ENCODE data around the gene IL10RB. TPM values are rescaled to one million over a fixed set of nuclear protein-coding genes. Genes with fewer than 3 reads are reported as not detected.

IL10RB gene
- 46.7 and 57.7 TPM in 2 replicates for total RNA-seq

GRCh38 chr21:33266050-33266788 lies at the start of gene IL10RB:
IL10RB (plus strand) TSS chr21:33266367; CDS start chr21:33266466, 99 bp downstream.

GRCh38 chr21:33229784-33230544 lies 36.2 kb upstream of the IL10RB start, which contains the start of gene IFNAR2:
IFNAR2 (plus strand) TSS chr21:33229938; CDS start chr21:33241923, 11,985 bp downstream.

GRCh38 chr21:33324291-33325221 lies 58.4 kb downstream of the IL10RB start, which contains the start of gene IFNAR1:
IFNAR1 (plus strand) TSS chr21:33324970; CDS start chr21:33325056, 86 bp downstream.

Other genes with a start within 250 kb of the IL10RB start
- gene OLIG2, start 240.4 kb upstream of the IL10RB start, total RNA-seq: not detected in 2 replicates
- gene OLIG1, start 196.2 kb upstream of the IL10RB start, total RNA-seq: not detected in 2 replicates
- 9.1 TPM in 2 replicates for gene IFNAR2, start 36.4 kb upstream of the IL10RB start, total RNA-seq
- 38.6 and 49.9 TPM in 2 replicates for gene IFNAR1, start 58.6 kb downstream of the IL10RB start, total RNA-seq
- gene IFNGR2, start 137.0 kb downstream of the IL10RB start, total RNA-seq: 58.0 and 70.3 TPM in 2 replicates
- 24.9 and 32.9 TPM in 2 replicates for gene TMEM50B, start 213.6 kb downstream of the IL10RB start, total RNA-seq
- 0.96 and 1.6 TPM in 2 replicates for gene DNAJC28, start 225.3 kb downstream of the IL10RB start, total RNA-seq

Data from smooth muscle cell of the pulmonary artery (primary cell).